IMR-90 (cell line): Measurements from ENCODE around the gene TTC39C. TPM values are rescaled to one million over a fixed set of nuclear protein-coding genes. Genes with fewer than 3 reads are reported as not detected.

ENCODE experiments used
- ATAC-seq: fragments of 200-7000 bp; cut with Tn5 transposase; 2 replicates; pipeline ENCODE4 v1.9.1; 2020; ENCODE audit warnings: low read depth, mild to moderate bottlenecking, moderate library complexity
- BruUV-seq: library from RNA; stranded (reverse); fragments of 400-500 nt; replicated peaks from 2 replicates; lab custom pipeline; 2021; lab: Mats Ljungman, UMichigan
- CTCF ChIA-PET: fragments of 300-600 bp; formaldehyde crosslinking; extraction: SDS; loops from one replicate; lab custom pipeline; 2021; ENCODE audit warnings: antibody characterized with exemption; lab: Yijun Ruan, JAX
- POLR2A ChIA-PET: fragments of 300-600 bp; sonication (Branson Sonifier 250); formaldehyde crosslinking; loops from one replicate; lab custom pipeline; 2022; ENCODE audit warnings: antibody characterized with exemption; ENCODE audit not compliant: unreplicated experiment; lab: Charles Lee
- DNase-seq: peaks from one replicate; pipeline ENCODE4 v3.0.0; 2013
- H2AFZ ChIP-seq: replicated peaks from 2 replicates; pipeline ENCODE3; 2013; ENCODE audit warnings: low read length, mild to moderate bottlenecking; ENCODE audit not compliant: poor library complexity
- H2AK5ac ChIP-seq: 2 replicates; pipeline ENCODE4 v1.6.1; 2013; ENCODE audit warnings: low read depth, low read length, inconsistent platforms
- H2AK9ac ChIP-seq: replicated peaks from 2 replicates; pipeline ENCODE3; 2013; ENCODE audit warnings: mild to moderate bottlenecking, low read depth, low read length, moderate library complexity; ENCODE audit not compliant: poor library complexity
- H2BK120ac ChIP-seq: 2 replicates; pipeline ENCODE4 v1.6.1; 2013; ENCODE audit warnings: low read depth, low read length, inconsistent platforms
- H2BK15ac ChIP-seq: 3 replicates; pipeline ENCODE4 v1.6.1; 2013; ENCODE audit warnings: low read depth, low read length, inconsistent platforms
- H2BK20ac ChIP-seq: 2 replicates; pipeline ENCODE4 v1.6.1; 2013; ENCODE audit warnings: low read depth, mild to moderate bottlenecking, inconsistent platforms, low read length, moderate library complexity
- H2BK5ac ChIP-seq: 2 replicates; pipeline ENCODE4 v1.6.1; 2013; ENCODE audit warnings: mild to moderate bottlenecking, low read depth, low read length, inconsistent platforms; ENCODE audit not compliant: poor library complexity, severe bottlenecking
- H3K14ac ChIP-seq: replicated peaks from 2 replicates; pipeline ENCODE4 v1.6.1; 2013; ENCODE audit warnings: low read depth, low read length, inconsistent platforms
- H3K18ac ChIP-seq: 2 replicates; pipeline ENCODE4 v1.6.1; 2013; ENCODE audit warnings: low read depth, low read length, control low read depth
- H3K23ac ChIP-seq: 2 replicates; pipeline ENCODE4 v1.6.1; 2013; ENCODE audit warnings: low read depth, low read length, inconsistent platforms
- H3K27ac ChIP-seq: 2 replicates; pipeline ENCODE4 v1.5.1; 2013; ENCODE audit warnings: mild to moderate bottlenecking, control low read depth, low read length; ENCODE audit not compliant: insufficient read depth
- H3K27me3 ChIP-seq: 2 replicates; pipeline ENCODE4 v1.6.1; 2013; ENCODE audit warnings: low read length; ENCODE audit not compliant: control insufficient read depth, insufficient read depth
- H3K36me3 ChIP-seq: 2 replicates; pipeline ENCODE4 v1.6.1; 2013; ENCODE audit warnings: low read length, mixed read lengths; ENCODE audit not compliant: control insufficient read depth, insufficient read depth
- H3K4ac ChIP-seq: 2 replicates; pipeline ENCODE4 v1.6.1; 2013; ENCODE audit warnings: low read depth, low read length, inconsistent platforms
- H3K4me1 ChIP-seq: 2 replicates; pipeline ENCODE4 v1.6.1; 2013; ENCODE audit warnings: low read length, mixed read lengths; ENCODE audit not compliant: control insufficient read depth, insufficient read depth
- H3K4me2 ChIP-seq: 2 replicates; pipeline ENCODE4 v1.6.1; 2013; ENCODE audit warnings: low read depth, mild to moderate bottlenecking, control low read depth, low read length, moderate library complexity
- H3K4me3 ChIP-seq: 2 replicates; pipeline ENCODE4 v1.5.1; 2013; ENCODE audit warnings: low read depth, mild to moderate bottlenecking, control low read depth, low read length, moderate library complexity; ENCODE audit not compliant: insufficient read depth
- H3K56ac ChIP-seq: 2 replicates; pipeline ENCODE4 v1.6.1; 2013; ENCODE audit warnings: low read length, inconsistent platforms; ENCODE audit not compliant: insufficient read depth; ENCODE audit errors: extremely low read depth
- H3K79me1 ChIP-seq, 2 experiments: 2 replicates each; pipeline ENCODE4 v1.6.1; 2013; ENCODE audit warnings: low read length in 2 of 2, inconsistent platforms in 1 of 2, low read depth in 1 of 2
- H3K9ac ChIP-seq: 2 replicates; pipeline ENCODE4 v1.6.1; 2013; ENCODE audit warnings: low read depth, low read length, control low read depth
- H3K9me1 ChIP-seq: 2 replicates; pipeline ENCODE4 v1.6.1; 2013; ENCODE audit warnings: low read length, inconsistent platforms; ENCODE audit not compliant: insufficient read depth
- H3K9me3 ChIP-seq: 2 replicates; pipeline ENCODE4 v1.6.1; 2013; ENCODE audit warnings: low read length; ENCODE audit not compliant: control insufficient read depth, insufficient read depth
- H4K20me1 ChIP-seq: 2 replicates; pipeline ENCODE4 v1.6.1; 2013; ENCODE audit warnings: low read length, inconsistent platforms; ENCODE audit not compliant: insufficient read depth
- H4K5ac ChIP-seq: 2 replicates; pipeline ENCODE4 v1.6.1; 2013; ENCODE audit warnings: mild to moderate bottlenecking, low read depth, low read length, control low read depth
- H4K8ac ChIP-seq, 2 experiments: 2 replicates each; pipeline ENCODE4 v1.6.1; 2013; ENCODE audit warnings: low read depth in 2 of 2, low read length in 2 of 2, control low read depth in 1 of 2, inconsistent platforms in 1 of 2
- H4K91ac ChIP-seq: 2 replicates; pipeline ENCODE4 v1.6.1; 2013; ENCODE audit warnings: low read depth, low read length, inconsistent platforms; ENCODE audit not compliant: insufficient read depth
- BHLHE40 ChIP-seq: fragments of 150-350 bp; IDR thresholded peaks from 2 replicates; pipeline ENCODE4 v1.6.1; 2016; ENCODE audit warnings: mild to moderate bottlenecking, low read depth, low read length
- CEBPB ChIP-seq: IDR thresholded peaks from 2 replicates; pipeline ENCODE4 v1.6.1; 2012; ENCODE audit warnings: low read depth, low read length, improper control_type of control experiment
- CHD1 ChIP-seq: IDR thresholded peaks from 2 replicates; pipeline ENCODE4 v1.6.1; 2012; ENCODE audit warnings: low read depth, low read length, improper control_type of control experiment
- CTCF ChIP-seq: conservative IDR thresholded peaks from 2 replicates; pipeline ENCODE4 v1.5.1; 2012; ENCODE audit warnings: mild to moderate bottlenecking, low read depth, low read length, improper control_type of control experiment
- ELK1 ChIP-seq: fragments of 150-350 bp; IDR thresholded peaks from 2 replicates; pipeline ENCODE4 v1.6.1; 2016; ENCODE audit warnings: low read depth, mild to moderate bottlenecking, low read length, moderate library complexity, borderline replicate concordance
- FOS ChIP-seq: fragments of 150-350 bp; IDR thresholded peaks from 2 replicates; pipeline ENCODE4 v1.6.1; 2016; ENCODE audit warnings: low read depth, low read length
- MAFK ChIP-seq: IDR thresholded peaks from 2 replicates; pipeline ENCODE4 v1.6.1; 2012; ENCODE audit warnings: low read depth, low read length, improper control_type of control experiment
- MAZ ChIP-seq: IDR thresholded peaks from 2 replicates; pipeline ENCODE4 v1.6.1; 2012; ENCODE audit warnings: low read depth, mild to moderate bottlenecking, low read length, improper control_type of control experiment, moderate library complexity, borderline replicate concordance
- MXI1 ChIP-seq: IDR thresholded peaks from 2 replicates; pipeline ENCODE4 v1.6.1; 2012; ENCODE audit warnings: low read depth, mild to moderate bottlenecking, low read length, moderate library complexity, borderline replicate concordance
- NFE2L2 ChIP-seq: fragments of 150-350 bp; IDR thresholded peaks from 2 replicates; pipeline ENCODE4 v1.6.1; 2016; ENCODE audit warnings: low read depth, mild to moderate bottlenecking, low read length
- POLR2A ChIP-seq: IDR thresholded peaks from 2 replicates; pipeline ENCODE4 v1.6.1; 2012; ENCODE audit warnings: mild to moderate bottlenecking, low read depth, low read length
- RAD21 ChIP-seq: IDR thresholded peaks from 2 replicates; pipeline ENCODE4 v1.6.1; 2012; ENCODE audit warnings: low read length, improper control_type of control experiment
- RCOR1 ChIP-seq: IDR thresholded peaks from 2 replicates; pipeline ENCODE4 v1.6.1; 2012; ENCODE audit warnings: mild to moderate bottlenecking, low read length, improper control_type of control experiment; ENCODE audit not compliant: insufficient replicate concordance
- RFX5 ChIP-seq: IDR thresholded peaks from 2 replicates; pipeline ENCODE4 v1.8.0; 2012; ENCODE audit warnings: low read depth, mild to moderate bottlenecking, low read length, moderate library complexity
- SMC3 ChIP-seq: fragments of 150-350 bp; IDR thresholded peaks from 2 replicates; pipeline ENCODE4 v1.6.1; 2016; ENCODE audit warnings: low read depth, mild to moderate bottlenecking, antibody characterized with exemption, low read length, moderate library complexity
- USF2 ChIP-seq: fragments of 150-350 bp; IDR thresholded peaks from 2 replicates; pipeline ENCODE4 v1.6.1; 2017; ENCODE audit warnings: mild to moderate bottlenecking, antibody characterized with exemption, low read length, low read depth
- WGBS, 2 experiments: methylation state at CpG; one replicate each; pipeline versions ENCODE4 v1.1.5 to v1.1.7; 2013; ENCODE audit warnings: missing lambda C conversion rate in 2 of 2; ENCODE audit not compliant: insufficient read length in 1 of 2; ENCODE audit errors: extremely low coverage in 2 of 2; 5-methylcytosine and 5-hydroxymethylcytosine counted together
- dilution Hi-C: fragments of 300-500 bp; cut with HindIII; formaldehyde crosslinking; loops from one replicate; pipeline ENCODE4 v1.14.3; 2018; ENCODE audit warnings: low sequenced_read_pairs; ENCODE audit not compliant: unreplicated experiment
- in situ Hi-C: fragments of 300-500 bp; cut with MboI; formaldehyde crosslinking; loops from 3 replicates; pipeline ENCODE4 v1.14.3; 2019; ENCODE audit warnings: low sequenced_read_pairs, inconsistent platforms, mixed read lengths
- intact Hi-C: fragments of 100-400 bp; cut with micrococcal nuclease; formaldehyde crosslinking; loops from 2 replicates; pipeline ENCODE4 v1.10.0; 2022
- polyA plus RNA-seq, 3 experiments: library from polyadenylated mRNA; depleted of rRNA; stranded (reverse); fragments of >200 nt; gene quantifications; 2 replicates each; pipeline ENCODE4 v1.2.3, GENCODE V29; 2012; ENCODE audit warnings: low replicate concordance in 1 of 3
- total RNA-seq: library from RNA; depleted of rRNA; stranded (reverse); fragments of >200 nt; gene quantifications from 2 replicates; pipeline ENCODE4 v1.2.3, GENCODE V29; 2012

The TTC39C gene
- total and polyA plus RNA-seq, 2 of the 4 experiments (the other 2 are of a cell fraction), result 8.0 to 20.8 TPM

GRCh38 chr18:23998820-23999219, 15.7 kb upstream of the TTC39C start:
- ChIA-PET CTCF (interaction anchor here (0.6 kb wide), 1 partner anchor 28 kb away, joined by 3 read pairs; no protein-coding TSS in a partner anchor), POLR2A (no interaction called here)
- no CpG with 5 or more reads among the region's 4 CpGs for WGBS, 2 experiments
- no peak overlapping the region for H3K4me2 ChIP-seq
- ATAC-seq (no peak), DNase-seq (no peak)
- BruUV-seq, result no TSS peak
- H3K9me1 ChIP-seq, result no peaks in the 10 kb centered on the region
- no peaks in the 10 kb centered on the region for H3K9me3 ChIP-seq
- no peak overlapping the region for H3K14ac ChIP-seq
- no peak overlapping the region for H3K4me3 ChIP-seq
- H3K79me1 ChIP-seq, result no peaks in the 10 kb centered on the region
- no peak overlapping the region for H2BK15ac ChIP-seq
- no peak overlapping the region for H3K23ac ChIP-seq
- no peaks in the 10 kb centered on the region for H4K20me1 ChIP-seq
- H2BK20ac ChIP-seq, result no peak overlapping the region
- H3K4me1 ChIP-seq, result peaks cover under 1% of the 10 kb centered on the region; the same call in 1 of the 2 replicates
- H3K36me3 ChIP-seq, result no peaks in the 10 kb centered on the region
- no peak overlapping the region for H3K18ac ChIP-seq
- H3K9ac ChIP-seq, result no peak overlapping the region
- H3K27me3 ChIP-seq, result no peaks in the 10 kb centered on the region
- no peak overlapping the region for H3K56ac ChIP-seq
- H4K91ac ChIP-seq, result no peak overlapping the region
- no peak overlapping the region for H3K27ac ChIP-seq
- dilution Hi-C loops, result no loop called here
- H4K8ac ChIP-seq, result no peak overlapping the region
- in situ Hi-C loops, result no loop called here
- H2BK120ac ChIP-seq, result no peak overlapping the region
- H2AFZ ChIP-seq, result no peak overlapping the region
- H3K4ac ChIP-seq, result no peak overlapping the region
- H2AK9ac ChIP-seq, result no peak overlapping the region
- intact Hi-C loops, result no loop called here
- no peak overlapping the region for H2BK5ac ChIP-seq
- H2AK5ac ChIP-seq, result no peak overlapping the region
- no peak overlapping the region for H4K5ac ChIP-seq
- TF ChIP-seq NFE2L2 (no peak), RCOR1 (no peak), MXI1 (no peak), RAD21 (no peak), RFX5 (no peak), BHLHE40 (no peak), CHD1 (no peak), MAZ (no peak), SMC3 (no peak), CEBPB (no peak), MAFK (no peak), ELK1 (no peak), CTCF (no peak), FOS (no peak), POLR2A (no peak), USF2 (no peak)
